Cortex of kidney (tissue), 1 donor: ENCODE measurements around the gene SENP8.

ENCODE experiments used
- DNase-seq: peaks from one replicate; lab custom pipeline; 2025; lab: John Stamatoyannopoulos, UW

Gene SENP8

GRCh38 chr15:72113347-72114031 lies 4.7 kb upstream of the SENP8 start:
- no peak for DNase-seq

- no peak for DNase-seq
Measured at GRCh38 chr15:72116731-72117485, 1.3 kb upstream of the SENP8 start.

- no peak for DNase-seq
Measured at GRCh38 chr15:72117486-72118016, 652 bp upstream of the SENP8 start.

GRCh38 chr15:72124218-72124617 lies 6.0 kb downstream of the SENP8 start:
- DNase-seq: no peak

- DNase-seq: no peak
Measured at GRCh38 chr15:72127724-72128322, 9.6 kb downstream of the SENP8 start.

GRCh38 chr15:72128359-72128758 lies 10.2 kb downstream of the SENP8 start:
- no peak for DNase-seq

- DNase-seq: no peak
Measured at GRCh38 chr15:72130272-72130671, 12.1 kb downstream of the SENP8 start.

GRCh38 chr15:72131922-72132321 lies 13.7 kb downstream of the SENP8 start:
- DNase-seq: no peak

- no peak for DNase-seq
Measured at GRCh38 chr15:72133211-72133610, 15.0 kb downstream of the SENP8 start.

- no peak for DNase-seq
Measured at GRCh38 chr15:72135719-72136118, 17.5 kb downstream of the SENP8 start.

- no peak for DNase-seq
Measured at GRCh38 chr15:72136170-72137051, 18.2 kb downstream of the SENP8 start.

- DNase-seq: no peak
Measured at GRCh38 chr15:72139667-72140066, 21.5 kb downstream of the SENP8 start.

- DNase-seq: no peak
Measured at GRCh38 chr15:72140088-72140487, 21.9 kb downstream of the SENP8 start.

- DNase-seq: no peak
Measured at GRCh38 chr15:72141171-72142084, 23.2 kb downstream of the SENP8 start.

- no peak for DNase-seq
Measured at GRCh38 chr15:72146221-72146620, 28.0 kb downstream of the SENP8 start.

- DNase-seq: no peak
Measured at GRCh38 chr15:72146934-72147333, 28.7 kb downstream of the SENP8 start.

- DNase-seq: no peak
Measured at GRCh38 chr15:72147418-72147817, 29.2 kb downstream of the SENP8 start.

GRCh38 chr15:72153269-72154000 lies 35.2 kb downstream of the SENP8 start:
- no peak for DNase-seq

GRCh38 chr15:72154316-72154715 lies 36.1 kb downstream of the SENP8 start:
- DNase-seq: no peak

GRCh38 chr15:72155003-72155621 lies 36.9 kb downstream of the SENP8 start:
- DNase-seq: peak; percentile 29
